ENCODE measurements around the gene LBP. TPM values are rescaled to one million over a fixed set of nuclear protein-coding genes. Genes with fewer than 3 reads are reported as not detected.

The LBP gene
- polyA plus RNA-seq, 1 of the 3 experiments (the other 2 are of a cell fraction), result 0.03 TPM

DNA sequence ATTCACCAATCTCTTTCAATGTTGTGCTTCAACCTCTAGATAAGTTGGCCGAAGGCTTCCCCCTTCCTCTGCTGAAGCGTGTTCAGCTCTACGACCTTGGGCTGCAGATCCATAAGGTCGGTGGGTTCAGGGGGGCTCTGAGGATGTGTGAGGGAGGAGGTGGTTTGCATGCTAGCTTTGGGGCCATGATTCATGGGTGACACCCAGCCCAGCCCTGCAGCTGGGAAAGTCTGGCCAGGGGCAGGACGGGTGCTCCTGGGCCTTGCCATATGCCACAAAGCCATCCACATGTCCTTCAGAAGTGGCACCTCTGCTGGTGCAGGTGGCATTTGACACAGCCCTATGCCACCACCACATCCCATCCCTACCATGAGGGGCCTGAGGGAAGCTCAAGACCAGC lies 27.6 kb downstream of the LBP start:
- WGBS (ENCODE audit: low lambda C conversion rate), result 70% methylated on average over 4 of the region's 5 CpGs
- POLR2A ChIA-PET, result no interaction called here
- Histone ChIP-seq H3K4me3 (ENCODE audit: low read depth in 2 of 2, low read length in 1 of 2) (no peak overlapping the region), H3K27me3 (ENCODE audit: insufficient read depth) (peaks cover 13% of the 10 kb centered on the region), H4K20me1 (ENCODE audit: insufficient read depth) (no peaks in the 10 kb centered on the region), H3K36me3 (replicated peaks in 1 of 2; ENCODE audit: control insufficient read depth in 1 of 2, insufficient read depth in 2 of 2, low read length in 1 of 2) (no peaks in the 10 kb centered on the region), H3K4me2 (no peak overlapping the region), H3F3A (replicated peaks; ENCODE audit: insufficient read depth) (no peaks in the 10 kb centered on the region), H3K79me2 (ENCODE audit: insufficient read depth) (no peaks in the 10 kb centered on the region), H3K27ac (ENCODE audit: low read depth in 2 of 2, low read length in 1 of 2) (no peak overlapping the region), H3K4me1 (ENCODE audit: control insufficient read depth in 1 of 2, insufficient read depth in 2 of 2, low read depth in 1 of 2, low read length in 1 of 2) (no peaks in the 10 kb centered on the region), H3K9me3 (no peaks in the 10 kb centered on the region), H2AFZ (ENCODE audit: low read depth) (no peak overlapping the region), H3K9me2 (no peaks in the 10 kb centered on the region), H3K9ac (no peak overlapping the region)
- no peak for TF ChIP-seq ELF1 (IDR thresholded peaks at IDR 0.05)
- TF ChIP-seq SIN3A (IDR thresholded peaks at IDR 0.05; ENCODE audit: borderline replicate concordance, low read depth, low read length), result no peak
- TF ChIP-seq, protein P1, sequence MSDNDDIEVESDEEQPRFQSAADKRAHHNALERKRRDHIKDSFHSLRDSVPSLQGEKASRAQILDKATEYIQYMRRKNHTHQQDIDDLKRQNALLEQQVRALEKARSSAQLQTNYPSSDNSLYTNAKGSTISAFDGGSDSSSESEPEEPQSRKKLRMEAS (IDR thresholded peaks at IDR 0.05; ENCODE audit: low read depth), result no peak
- no peak for TF ChIP-seq RCOR1 (IDR thresholded peaks at IDR 0.05; ENCODE audit: low read length)
- no peak for TF ChIP-seq FOXM1 (IDR thresholded peaks at IDR 0.05; ENCODE audit: low read depth)
- no peak for TF ChIP-seq EP300 (IDR thresholded peaks at IDR 0.05; ENCODE audit: borderline replicate concordance in 1 of 2, low read depth in 1 of 2, low read length in 1 of 2)
- no peak for TF ChIP-seq TEAD4 (IDR thresholded peaks at IDR 0.05; ENCODE audit: borderline replicate concordance, insufficient read depth)
- no peak for TF ChIP-seq RAD21 (IDR thresholded peaks at IDR 0.05; ENCODE audit: low read length)
- no peak for TF ChIP-seq YY1 (IDR thresholded peaks at IDR 0.05; ENCODE audit: low read depth)
- CTCF ChIA-PET, result interaction anchor here (1.0 to 2.8 kb wide), 4 partner anchors 17 to 52 kb away, joined by 3 to 15 read pairs (median 6); no protein-coding TSS in a partner anchor
- DNase-seq, result no peak

DNA sequence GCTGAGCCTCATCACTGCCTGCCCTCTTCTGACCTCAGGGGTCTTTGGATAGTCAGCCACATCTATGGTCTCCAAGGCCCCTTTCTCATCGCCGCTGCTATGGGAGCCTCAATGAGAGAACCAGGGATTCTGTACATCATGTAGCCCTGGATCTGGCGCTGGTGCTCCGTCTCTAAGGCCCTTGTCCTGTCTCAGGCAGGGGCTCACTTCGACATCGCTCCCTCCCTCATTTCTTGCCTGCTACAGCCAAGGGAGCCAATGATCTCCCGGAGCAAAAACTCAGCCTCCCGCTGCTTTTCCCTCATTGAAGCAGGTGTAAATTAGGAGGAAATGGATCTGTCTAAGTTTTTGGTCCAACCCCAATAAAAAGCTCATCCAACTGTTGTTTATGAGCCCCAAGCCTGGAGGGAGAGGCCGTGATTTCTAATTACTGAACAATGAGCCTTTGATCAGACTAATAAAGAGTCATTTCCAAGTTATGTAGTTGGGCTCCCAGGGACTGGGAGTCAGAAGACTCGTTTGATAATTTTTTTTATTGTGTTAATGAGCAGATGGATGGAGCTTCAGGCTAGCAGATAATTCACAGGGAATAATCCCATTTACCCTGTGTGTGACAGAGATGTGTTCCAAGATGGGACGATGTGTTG lies 30.9 kb downstream of the LBP start:
- TF ChIP-seq FOXM1 (IDR thresholded peaks at IDR 0.05; ENCODE audit: low read depth), result no peak
- TF ChIP-seq GABPA (IDR thresholded peaks at IDR 0.05; ENCODE audit: low read depth), result no peak
- no peak for TF ChIP-seq SIN3A (IDR thresholded peaks at IDR 0.05; ENCODE audit: borderline replicate concordance, low read depth, low read length)
- TF ChIP-seq POLR2AphosphoS5 (IDR thresholded peaks at IDR 0.05; ENCODE audit: low read depth, low read length), result no peak
- TF ChIP-seq CHD2 (IDR thresholded peaks at IDR 0.05; ENCODE audit: low read length, partially characterized antibody), result no peak
- TF ChIP-seq TAF1 (IDR thresholded peaks at IDR 0.05; ENCODE audit: borderline replicate concordance, low read depth, low read length), result no peak
- TF ChIP-seq, protein P1 (IDR thresholded peaks at IDR 0.05; ENCODE audit: low read depth), result no peak
- no peak for TF ChIP-seq RAD21 (IDR thresholded peaks at IDR 0.05; ENCODE audit: low read length)
- no peak for TF ChIP-seq FOSL2 (IDR thresholded peaks at IDR 0.05; ENCODE audit: borderline replicate concordance, low read depth)
- TF ChIP-seq SMC3 (IDR thresholded peaks at IDR 0.05; ENCODE audit: low read depth, low read length), result no peak
- TF ChIP-seq, protein P2, sequence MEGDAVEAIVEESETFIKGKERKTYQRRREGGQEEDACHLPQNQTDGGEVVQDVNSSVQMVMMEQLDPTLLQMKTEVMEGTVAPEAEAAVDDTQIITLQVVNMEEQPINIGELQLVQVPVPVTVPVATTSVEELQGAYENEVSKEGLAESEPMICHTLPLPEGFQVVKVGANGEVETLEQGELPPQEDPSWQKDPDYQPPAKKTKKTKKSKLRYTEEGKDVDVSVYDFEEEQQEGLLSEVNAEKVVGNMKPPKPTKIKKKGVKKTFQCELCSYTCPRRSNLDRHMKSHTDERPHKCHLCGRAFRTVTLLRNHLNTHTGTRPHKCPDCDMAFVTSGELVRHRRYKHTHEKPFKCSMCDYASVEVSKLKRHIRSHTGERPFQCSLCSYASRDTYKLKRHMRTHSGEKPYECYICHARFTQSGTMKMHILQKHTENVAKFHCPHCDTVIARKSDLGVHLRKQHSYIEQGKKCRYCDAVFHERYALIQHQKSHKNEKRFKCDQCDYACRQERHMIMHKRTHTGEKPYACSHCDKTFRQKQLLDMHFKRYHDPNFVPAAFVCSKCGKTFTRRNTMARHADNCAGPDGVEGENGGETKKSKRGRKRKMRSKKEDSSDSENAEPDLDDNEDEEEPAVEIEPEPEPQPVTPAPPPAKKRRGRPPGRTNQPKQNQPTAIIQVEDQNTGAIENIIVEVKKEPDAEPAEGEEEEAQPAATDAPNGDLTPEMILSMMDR (IDR thresholded peaks at IDR 0.05), result no peak
- TF ChIP-seq YY1 (IDR thresholded peaks at IDR 0.05; ENCODE audit: low read depth), result no peak
- TF ChIP-seq, protein P3, sequence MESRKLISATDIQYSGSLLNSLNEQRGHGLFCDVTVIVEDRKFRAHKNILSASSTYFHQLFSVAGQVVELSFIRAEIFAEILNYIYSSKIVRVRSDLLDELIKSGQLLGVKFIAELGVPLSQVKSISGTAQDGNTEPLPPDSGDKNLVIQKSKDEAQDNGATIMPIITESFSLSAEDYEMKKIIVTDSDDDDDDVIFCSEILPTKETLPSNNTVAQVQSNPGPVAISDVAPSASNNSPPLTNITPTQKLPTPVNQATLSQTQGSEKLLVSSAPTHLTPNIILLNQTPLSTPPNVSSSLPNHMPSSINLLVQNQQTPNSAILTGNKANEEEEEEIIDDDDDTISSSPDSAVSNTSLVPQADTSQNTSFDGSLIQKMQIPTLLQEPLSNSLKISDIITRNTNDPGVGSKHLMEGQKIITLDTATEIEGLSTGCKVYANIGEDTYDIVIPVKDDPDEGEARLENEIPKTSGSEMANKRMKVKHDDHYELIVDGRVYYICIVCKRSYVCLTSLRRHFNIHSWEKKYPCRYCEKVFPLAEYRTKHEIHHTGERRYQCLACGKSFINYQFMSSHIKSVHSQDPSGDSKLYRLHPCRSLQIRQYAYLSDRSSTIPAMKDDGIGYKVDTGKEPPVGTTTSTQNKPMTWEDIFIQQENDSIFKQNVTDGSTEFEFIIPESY (IDR thresholded peaks at IDR 0.05; ENCODE audit: borderline replicate concordance, low read depth), result no peak
- TF ChIP-seq, protein P4, sequence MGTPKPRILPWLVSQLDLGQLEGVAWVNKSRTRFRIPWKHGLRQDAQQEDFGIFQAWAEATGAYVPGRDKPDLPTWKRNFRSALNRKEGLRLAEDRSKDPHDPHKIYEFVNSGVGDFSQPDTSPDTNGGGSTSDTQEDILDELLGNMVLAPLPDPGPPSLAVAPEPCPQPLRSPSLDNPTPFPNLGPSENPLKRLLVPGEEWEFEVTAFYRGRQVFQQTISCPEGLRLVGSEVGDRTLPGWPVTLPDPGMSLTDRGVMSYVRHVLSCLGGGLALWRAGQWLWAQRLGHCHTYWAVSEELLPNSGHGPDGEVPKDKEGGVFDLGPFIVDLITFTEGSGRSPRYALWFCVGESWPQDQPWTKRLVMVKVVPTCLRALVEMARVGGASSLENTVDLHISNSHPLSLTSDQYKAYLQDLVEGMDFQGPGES (IDR thresholded peaks at IDR 0.05; ENCODE audit: low read depth, low read length), result no peak
- TF ChIP-seq FOXJ3 (CRISPR knock-in tag; IDR thresholded peaks at IDR 0.05), result no peak
- TF ChIP-seq NFIC (IDR thresholded peaks at IDR 0.05; ENCODE audit: borderline replicate concordance), result no peak
- H2AFZ ChIP-seq (ENCODE audit: low read depth), result no peak overlapping the region
- ChIA-PET CTCF (interaction anchor here (0.6 to 1.2 kb wide), 2 partner anchors 28 to 31 kb away, joined by 3 read pairs; no protein-coding TSS in a partner anchor), POLR2A (no interaction called here)
- H3K4me1 ChIP-seq (ENCODE audit: control insufficient read depth in 1 of 2, insufficient read depth in 2 of 2, low read depth in 1 of 2, low read length in 1 of 2), result no peaks in the 10 kb centered on the region
- H3F3A ChIP-seq (replicated peaks; ENCODE audit: insufficient read depth), result no peaks in the 10 kb centered on the region
- no peak overlapping the region for H3K27ac ChIP-seq (ENCODE audit: low read depth in 2 of 2, low read length in 1 of 2)
- no peak overlapping the region for H3K4me3 ChIP-seq (ENCODE audit: low read depth in 2 of 2, low read length in 1 of 2)
- 67% methylated on average over 10 of the region's 11 CpGs for WGBS (ENCODE audit: low lambda C conversion rate)
- no peak overlapping the region for H3K4me2 ChIP-seq
- H3K9me3 ChIP-seq, result no peaks in the 10 kb centered on the region
- DNase-seq, result no peak
- H3K79me2 ChIP-seq (ENCODE audit: insufficient read depth), result no peaks in the 10 kb centered on the region
- peaks cover 18% of the 10 kb centered on the region for H3K27me3 ChIP-seq (ENCODE audit: insufficient read depth)
- no peaks in the 10 kb centered on the region for H3K36me3 ChIP-seq (replicated peaks in 1 of 2; ENCODE audit: control insufficient read depth in 1 of 2, insufficient read depth in 2 of 2, low read length in 1 of 2)
- no peak overlapping the region for H3K9ac ChIP-seq
- H3K9me2 ChIP-seq, result no peaks in the 10 kb centered on the region
- H4K20me1 ChIP-seq (ENCODE audit: insufficient read depth), result no peaks in the 10 kb centered on the region
